ENCODE measurements around the gene SNORC.

DNA sequence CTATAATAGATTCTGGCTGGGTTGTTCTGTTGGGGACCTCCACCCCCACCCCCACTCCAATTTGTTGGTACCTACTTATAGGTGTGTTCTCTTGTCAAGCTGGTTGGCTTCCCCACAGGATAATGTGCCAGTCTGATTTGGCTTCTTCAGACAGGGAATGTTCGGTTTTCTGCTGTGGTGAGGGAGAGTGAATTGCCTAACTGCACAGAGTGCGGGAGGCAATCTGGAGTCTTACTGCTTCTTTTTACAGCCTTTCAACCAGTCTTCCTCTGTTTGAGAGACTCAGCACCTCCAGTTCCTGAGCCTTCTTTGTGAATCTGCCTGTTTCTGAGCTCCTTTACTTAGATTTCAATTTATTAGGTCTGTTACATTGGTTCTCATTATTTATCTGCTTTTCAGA lies 27.4 kb upstream of the SNORC start:
- TF ChIP-seq POLR2A (IDR thresholded peaks at IDR 0.05): no peak
- TF ChIP-seq, protein P1, sequence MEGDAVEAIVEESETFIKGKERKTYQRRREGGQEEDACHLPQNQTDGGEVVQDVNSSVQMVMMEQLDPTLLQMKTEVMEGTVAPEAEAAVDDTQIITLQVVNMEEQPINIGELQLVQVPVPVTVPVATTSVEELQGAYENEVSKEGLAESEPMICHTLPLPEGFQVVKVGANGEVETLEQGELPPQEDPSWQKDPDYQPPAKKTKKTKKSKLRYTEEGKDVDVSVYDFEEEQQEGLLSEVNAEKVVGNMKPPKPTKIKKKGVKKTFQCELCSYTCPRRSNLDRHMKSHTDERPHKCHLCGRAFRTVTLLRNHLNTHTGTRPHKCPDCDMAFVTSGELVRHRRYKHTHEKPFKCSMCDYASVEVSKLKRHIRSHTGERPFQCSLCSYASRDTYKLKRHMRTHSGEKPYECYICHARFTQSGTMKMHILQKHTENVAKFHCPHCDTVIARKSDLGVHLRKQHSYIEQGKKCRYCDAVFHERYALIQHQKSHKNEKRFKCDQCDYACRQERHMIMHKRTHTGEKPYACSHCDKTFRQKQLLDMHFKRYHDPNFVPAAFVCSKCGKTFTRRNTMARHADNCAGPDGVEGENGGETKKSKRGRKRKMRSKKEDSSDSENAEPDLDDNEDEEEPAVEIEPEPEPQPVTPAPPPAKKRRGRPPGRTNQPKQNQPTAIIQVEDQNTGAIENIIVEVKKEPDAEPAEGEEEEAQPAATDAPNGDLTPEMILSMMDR (IDR thresholded peaks at IDR 0.05): no peak

All from right lobe of liver (tissue), 4 donors.